ENCODE results near the gene PALD1.

Gene PALD1

DNA sequence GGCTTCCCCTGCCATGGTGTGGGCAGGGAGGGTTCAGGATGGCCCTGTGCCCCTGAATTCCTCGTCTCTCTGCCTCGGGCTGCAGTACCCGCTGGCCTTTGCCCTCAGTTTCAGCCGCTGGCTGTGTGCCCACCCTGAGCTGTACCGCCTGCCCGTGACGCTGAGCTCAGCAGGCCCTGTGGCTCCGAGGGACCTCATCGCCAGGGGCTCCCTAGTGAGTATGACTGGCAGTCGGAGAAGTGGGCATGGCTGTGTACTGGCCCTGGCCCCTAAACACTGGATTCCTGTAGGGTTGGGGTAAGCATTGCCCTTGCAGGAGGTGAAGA lies 59.6 kb downstream of the PALD1 start:
- DNase-seq: no peak

DNA sequence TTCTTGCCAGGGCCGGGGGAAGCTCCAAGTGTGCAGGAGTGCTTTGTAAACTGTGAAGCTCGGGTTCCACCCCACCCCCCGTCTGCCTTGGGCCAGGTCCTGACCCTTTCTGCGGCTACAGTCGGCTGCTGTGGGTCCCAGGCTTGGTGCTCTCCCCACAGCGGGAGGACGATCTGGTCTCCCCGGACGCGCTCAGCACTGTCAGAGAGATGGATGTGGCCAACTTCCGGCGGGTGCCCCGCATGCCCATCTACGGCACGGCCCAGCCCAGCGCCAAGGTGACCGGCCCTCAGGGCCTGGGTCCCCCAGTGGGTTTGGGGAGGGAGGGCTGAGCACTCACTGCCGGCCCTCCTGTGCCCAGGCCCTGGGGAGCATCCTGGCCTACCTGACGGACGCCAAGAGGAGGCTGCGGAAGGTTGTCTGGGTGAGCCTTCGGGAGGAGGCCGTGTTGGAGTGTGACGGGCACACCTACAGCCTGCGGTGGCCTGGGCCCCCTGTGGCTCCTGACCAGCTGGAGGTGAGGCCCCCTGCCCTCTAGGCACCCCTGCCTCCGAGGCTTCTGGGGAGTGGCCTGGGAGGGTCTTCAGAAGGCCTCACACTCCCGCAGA lies 60.3 kb downstream of the PALD1 start:
- DNase-seq: no peak

DNA sequence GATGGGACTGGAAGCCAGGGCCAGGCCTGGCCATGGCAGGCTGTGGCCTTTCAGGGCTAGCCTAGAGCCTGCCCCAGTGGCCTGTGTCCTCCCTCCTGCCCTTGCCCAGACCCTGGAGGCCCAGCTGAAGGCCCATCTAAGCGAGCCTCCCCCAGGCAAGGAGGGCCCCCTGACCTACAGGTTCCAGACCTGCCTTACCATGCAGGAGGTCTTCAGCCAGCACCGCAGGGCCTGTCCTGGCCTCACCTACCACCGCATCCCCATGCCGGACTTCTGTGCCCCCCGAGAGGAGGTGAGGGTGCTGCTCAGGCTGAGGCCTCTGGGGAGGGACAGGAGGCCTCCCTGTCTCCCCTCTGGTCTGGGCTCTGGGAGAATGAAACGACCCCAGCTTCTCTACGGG lies 60.9 kb downstream of the PALD1 start:
- no peak for DNase-seq

DNA sequence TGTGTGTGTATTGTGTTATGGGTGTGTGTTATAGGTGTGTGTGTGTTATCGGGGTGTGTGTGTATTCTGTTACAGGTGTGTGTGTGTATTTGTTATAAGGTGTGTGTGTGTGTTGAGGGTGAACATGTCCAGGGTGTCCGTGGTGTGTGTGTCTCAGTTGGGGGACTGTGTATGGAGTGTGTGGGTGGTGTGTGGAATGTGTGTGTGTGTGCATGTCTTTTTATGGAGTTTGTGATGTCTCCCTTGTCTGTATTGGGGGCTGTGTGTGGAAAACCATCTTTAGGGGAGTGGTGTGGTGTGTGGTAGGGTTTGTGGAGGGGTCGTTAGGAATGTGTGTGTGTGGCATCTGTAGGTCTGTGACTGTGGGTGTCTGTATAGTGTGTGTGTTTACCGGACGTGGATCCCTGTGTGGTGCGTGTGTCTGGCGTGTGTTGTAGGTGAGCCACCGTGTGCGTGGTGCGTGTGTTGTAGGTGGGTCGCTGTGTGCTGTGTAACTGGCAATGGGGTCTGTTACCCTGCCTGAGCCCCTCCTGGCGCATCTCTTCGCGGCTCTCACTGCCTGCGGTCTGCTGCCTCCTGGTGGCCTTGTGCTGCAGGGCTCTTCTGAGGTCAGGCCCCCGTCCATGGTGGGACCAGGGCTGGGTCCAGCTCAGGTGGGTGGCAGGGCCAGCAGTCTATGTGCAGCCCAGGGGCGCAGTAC lies 61.7 kb downstream of the PALD1 start:
- no peak for DNase-seq

DNA sequence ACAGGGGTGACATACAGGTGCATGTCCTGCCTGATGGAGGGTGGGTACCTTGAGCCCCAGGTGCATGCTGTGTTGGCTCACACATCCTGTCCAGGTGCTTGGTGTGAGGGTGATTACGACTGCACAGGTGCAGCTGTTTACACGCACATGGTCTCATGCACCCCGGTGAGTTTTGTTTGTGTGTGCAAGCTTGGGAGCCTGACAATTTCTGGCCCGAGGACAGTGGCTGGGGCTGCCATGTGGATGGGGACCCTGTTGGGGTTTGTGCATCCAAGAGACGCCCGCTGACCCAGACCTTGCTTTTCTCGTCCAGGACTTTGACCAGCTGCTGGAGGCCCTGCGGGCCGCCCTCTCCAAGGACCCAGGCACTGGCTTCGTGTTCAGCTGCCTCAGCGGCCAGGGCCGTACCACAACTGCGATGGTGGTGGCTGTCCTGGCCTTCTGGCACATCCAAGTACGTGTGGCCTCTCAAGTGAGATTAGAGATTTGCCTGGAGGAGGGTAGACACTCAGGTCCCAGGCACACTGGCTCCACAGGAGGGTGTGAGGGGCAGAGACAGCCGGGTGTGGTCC lies 62.3 kb downstream of the PALD1 start:
- DNase-seq: no peak

DNA sequence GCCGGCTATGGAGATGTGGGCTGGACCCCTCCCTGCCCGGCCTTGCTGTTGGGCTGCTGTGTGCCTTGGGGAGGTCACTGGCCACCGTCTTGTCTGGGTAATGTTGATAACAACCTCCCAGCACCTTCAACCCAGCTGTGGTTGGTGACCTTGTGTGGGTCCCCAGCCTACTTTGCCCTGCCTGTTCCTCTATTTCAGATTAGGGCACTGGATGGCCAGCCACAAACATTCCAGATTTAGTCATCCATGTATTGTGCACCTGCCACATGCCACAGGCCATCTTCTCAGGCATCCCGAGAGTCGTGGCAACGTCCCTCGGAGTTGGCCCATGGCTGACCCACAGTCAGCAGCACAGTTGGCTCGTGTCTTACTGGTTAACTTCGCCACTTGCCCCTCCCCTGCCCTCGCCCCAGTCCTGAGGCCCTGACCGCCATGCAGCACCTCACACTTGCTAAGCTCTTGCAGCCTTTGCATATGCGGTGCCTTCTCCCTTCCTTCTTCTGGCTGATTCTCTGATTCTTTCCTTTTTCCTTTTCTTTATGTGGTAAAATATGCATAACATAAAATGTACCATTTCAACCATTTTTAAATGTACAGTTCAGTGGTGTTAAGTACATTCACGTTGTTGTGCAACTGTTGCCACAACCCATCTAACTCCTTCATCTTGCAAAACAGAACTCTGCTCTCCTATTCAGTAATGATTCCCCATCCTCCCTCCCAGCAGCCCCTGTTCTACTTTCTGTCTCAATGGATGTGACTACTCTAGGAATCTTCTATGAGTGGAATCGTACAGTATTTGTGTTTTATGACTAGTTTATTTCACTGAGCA lies 63.4 kb downstream of the PALD1 start:
- DNase-seq: no peak

DNA sequence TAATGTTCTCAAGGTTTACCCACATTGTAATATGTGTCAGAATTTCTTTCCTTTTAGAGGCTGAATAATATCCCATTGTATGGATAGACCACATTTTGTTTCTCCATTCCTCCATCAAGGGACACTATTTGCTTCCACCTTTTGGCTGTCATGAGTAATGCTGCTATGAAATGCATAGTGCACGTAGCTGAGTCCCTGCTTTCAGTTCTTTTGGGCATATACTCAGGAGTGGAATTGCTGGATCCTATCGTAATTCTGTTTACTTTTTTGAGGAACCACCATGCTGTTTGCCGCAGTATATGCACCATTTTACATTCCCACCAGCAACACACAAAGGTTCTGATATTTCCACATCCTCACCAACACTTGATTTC lies 64.0 kb downstream of the PALD1 start:
- no peak for DNase-seq

DNA sequence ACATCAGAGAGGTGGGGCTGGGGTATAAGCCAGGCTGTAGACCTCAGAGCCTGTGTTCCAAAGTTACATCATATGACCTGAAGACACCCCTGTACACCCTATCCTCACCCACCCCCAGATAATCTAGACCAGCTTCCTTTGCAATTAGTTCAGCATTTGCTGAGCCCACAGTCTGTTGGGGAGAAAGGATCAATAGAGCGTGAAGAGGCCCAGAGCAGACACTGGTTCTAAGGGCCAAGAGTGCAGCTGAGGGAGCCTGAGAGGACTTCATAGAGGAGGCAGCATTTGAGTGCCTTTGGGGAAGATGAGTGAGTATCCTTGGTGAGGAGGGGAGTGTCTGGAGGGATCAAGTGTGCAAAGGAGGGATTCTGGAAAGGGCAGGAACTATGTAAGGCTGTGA lies 65.3 kb downstream of the PALD1 start:
- DNase-seq: no peak

DNA sequence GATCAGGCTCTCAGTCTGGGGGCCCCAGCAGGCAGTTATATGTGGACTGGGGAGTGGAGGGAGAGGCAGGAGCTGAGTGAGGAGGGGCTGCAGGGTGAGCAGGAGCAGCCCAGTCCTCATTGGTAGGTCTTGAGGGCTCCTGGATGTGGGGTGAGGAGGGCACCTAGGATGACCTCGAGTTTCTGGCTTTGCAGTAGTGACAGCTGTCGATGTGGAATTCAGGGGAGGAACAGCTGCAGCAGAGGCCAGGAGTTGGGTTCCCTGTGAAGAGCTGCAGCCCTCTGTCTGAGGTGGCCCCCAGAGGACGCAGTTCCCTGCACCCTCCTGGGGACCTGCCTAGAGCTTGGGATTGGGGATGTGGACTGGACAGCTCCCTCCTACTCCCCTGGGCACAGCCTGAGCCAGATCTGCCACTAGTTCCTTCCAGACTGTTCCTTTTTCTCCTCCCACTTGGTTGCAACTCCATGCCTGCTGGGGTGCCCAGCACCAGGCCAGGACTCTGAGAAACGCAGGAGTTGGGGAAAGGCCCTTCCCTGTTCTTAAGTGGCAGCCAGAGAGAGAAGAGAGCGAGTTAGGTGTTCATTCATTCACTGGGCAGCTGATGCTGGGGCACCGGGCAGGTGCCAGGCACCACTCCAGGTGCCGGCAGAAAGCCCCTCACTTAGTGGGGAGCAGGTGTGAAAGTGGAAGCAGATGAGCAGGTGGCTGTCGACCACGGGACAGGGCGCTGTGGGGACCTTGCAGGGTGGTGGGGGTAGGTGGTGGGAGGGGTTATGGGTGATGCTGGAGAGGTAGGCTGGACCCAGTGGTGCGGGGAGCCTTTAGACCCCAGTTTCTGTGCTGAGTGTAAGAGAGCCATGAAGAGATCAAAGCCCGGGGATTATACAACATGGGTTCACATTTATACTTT lies 66.1 kb downstream of the PALD1 start:
- DNase-seq: no peak

DNA sequence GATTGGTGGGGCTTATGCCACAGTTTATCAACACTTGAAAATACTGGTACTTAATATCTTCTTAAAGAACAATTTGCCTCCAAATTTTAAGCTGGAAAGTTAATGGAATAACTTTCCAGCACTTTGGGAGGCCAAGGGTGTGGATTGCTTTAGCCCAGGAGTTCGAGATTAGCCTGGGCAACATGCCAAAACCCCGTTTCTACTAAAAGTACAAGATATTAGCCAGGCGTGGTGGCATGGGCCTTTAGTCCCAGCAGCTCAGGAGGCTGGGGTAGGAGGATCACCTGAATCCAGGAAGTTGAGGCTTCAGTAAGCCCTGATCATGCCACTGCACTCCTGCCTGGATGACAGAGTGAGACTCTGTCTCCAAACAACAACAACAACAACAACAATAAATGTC lies 68.0 kb downstream of the PALD1 start:
- DNase-seq: no peak

DNA sequence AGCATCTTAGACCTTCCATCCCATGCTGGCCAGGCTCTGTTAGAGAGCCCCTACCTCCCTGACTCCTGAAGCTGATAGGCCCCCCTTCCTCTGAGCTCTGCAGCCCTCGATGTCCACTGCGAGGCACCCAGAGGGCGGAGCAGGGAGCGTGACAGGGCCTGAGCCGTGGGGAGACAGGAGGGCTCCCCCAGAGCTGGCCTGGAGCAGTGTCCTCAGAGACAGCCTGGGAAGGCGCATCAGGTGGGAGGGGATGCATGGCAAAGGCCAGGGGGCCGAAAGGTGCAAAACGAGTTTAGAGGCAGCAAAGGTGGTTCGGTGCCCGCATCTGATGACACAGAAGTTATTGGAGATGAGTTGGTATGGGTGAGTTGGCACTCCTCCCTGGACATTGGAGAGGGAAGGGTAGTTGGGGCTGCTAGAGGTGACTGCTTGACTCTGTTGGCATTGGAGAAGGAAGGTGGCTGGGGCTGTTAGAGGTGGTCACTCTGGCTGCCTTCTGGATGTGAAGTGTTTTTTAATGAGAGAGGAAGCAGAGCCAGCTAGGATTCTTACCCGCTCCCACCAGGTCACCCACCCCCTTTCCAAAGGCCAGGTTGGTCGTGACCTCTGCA lies 70.9 kb downstream of the PALD1 start:
- DNase-seq: no peak

DNA sequence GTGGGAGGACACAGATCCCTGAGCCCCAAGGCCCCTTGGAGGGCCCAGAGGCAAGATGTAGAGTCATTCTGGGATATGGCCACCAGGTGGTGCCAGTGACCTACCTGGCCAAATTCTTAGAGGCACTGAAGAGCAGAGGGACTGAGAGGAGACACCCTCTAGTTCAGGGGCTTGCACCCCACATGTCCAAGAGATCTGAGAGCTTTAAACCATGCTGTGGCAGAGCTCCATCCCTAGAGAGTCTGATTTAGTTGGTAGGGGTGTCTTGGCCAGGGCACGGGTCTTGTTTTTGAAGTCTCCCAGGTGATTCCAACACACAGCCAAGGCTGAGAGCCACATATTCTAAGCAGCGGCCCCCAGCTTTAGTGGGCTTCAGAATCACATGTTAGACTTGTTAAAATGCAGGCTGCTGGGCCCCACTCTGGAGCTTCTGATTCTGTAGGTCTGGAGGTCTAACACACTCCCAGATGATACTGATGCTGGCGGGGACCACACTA lies 71.4 kb downstream of the PALD1 start:
- DNase-seq: no peak

DNA sequence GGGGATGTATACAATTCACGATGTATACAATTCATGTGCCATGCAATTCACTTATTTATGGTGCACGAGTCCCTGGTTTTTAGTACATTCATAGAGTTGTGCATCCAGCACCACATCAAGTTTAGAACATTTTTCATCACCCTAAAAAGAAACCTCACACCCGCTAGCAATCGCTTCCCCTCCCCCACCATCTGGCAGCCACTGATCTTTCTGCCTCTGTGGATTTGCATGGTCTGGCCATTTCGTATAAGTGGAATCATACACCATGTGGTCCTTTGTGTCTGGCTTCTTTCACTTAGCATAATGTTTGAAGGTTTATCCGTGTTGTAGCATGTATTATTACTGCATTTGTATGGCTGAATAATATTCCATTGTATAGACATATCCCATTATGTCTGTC lies 71.9 kb downstream of the PALD1 start:
- DNase-seq: no peak

DNA sequence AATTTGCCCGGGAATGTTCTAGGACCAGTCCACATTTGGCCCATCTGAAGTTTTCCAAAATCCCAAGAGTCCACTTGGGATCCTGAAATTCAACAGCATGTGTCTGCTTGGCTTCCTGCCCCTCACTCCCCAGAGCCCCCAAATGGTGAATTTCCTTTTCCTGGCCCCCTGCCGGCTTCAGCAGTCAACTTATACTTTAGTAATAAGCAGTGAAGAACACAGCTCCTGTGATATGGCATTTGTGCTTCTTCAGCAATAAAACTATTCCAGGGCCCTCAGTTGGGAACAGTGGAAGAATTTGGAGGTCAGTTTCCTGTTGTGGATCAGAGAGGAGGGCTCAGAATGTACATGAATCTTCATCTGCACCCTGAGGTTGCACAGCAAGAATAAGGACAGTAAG lies 72.9 kb downstream of the PALD1 start:
- DNase-seq: no peak

DNA sequence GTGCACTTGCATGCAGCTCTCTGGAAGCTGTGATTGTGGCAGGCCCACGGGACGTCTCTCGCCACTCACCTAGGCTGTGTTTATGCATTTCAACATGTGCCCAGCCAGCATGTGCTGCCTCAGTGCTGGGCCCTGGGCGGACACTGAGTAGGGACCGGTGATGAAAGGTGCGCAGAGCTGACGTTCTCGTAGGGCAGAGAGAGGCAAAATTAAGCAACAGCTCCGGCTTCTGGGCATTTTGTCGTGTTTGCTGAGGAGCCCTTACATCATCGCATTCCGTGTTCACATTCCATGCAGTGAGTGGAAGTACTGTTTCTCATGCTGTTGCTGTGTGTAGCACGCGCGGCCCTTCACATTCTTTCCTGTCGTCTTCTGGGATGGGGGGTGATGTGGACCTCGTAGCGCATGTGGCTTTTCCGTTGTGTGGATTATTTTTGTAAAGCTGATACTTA lies 73.4 kb downstream of the PALD1 start:
- DNase-seq: no peak

DNA sequence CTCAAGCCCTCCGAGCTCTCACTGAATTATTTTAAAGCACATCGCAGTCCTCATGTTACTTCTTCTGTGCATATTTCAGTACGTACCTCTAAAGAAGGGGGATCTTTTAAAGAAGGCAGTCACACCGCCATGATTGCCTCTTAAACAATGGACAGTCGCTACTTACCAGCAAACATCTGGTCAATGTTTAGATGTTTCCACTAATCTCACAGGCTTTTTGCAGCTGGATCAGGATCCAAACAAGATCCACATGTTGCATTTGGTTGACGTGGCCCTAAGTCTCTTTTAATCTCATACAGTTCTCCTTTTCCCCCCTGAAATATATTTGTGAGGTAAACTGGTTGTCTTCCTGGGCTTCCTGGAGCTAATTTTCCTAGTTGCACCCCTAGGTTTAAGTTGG lies 74.0 kb downstream of the PALD1 start:
- no peak for DNase-seq

DNA sequence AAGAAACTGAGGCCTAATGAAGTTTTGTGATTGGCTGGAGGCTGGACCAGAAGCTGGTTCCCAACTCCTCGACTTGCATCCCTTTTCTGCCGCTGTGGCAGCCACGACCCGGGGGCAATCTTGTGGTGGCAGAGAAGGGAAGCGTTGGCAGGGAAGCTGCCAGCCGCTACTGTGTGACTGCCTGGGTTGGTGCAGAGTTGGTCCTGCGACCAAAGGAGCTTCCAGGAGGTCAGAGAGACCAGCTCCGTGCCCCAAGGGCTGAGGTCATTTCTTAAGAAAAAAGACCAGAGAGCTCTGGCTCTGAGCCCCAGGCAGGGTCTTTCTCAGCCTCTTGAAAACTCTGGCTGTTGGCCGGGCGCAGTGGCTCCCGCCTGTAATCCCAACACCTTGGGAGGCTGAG lies 76.8 kb downstream of the PALD1 start:
- no peak for DNase-seq

DNA sequence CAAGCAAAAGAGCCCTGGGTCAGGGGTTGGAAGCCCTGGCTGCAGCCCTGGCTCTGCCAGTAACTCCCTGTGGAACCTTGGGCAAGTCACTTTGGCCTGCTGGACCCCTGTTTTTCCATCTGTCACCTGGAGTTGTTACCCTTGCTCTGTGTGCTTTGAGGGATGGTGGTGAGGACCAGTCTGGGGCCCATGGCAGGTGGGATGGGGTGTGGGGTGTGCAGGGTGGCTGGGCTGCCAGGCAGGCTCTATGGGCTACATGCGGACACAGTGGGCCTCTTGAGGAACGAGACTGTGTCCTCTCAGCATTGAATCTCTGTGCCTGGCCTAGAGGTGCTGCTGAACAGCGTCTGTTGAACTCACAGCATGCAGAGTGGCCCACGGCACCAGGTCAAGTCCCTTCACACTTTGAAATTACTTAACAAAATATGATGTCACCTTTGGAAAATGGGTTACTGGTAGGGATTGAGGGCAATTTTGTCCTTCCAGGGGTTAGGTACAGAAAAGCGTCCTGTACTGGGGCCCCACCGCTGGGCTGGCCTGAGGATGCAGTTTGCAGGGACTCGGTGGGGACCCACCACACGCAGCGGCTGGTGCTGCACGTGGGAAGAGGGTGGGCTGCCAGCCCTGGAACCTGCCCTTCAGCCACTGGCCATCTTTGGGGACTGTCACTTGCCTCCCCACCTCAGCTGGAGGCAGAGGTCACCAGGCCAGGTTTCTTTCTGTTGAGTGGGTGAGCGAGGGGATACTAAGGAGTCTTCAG lies 78.7 kb downstream of the PALD1 start:
- no peak for DNase-seq

DNA sequence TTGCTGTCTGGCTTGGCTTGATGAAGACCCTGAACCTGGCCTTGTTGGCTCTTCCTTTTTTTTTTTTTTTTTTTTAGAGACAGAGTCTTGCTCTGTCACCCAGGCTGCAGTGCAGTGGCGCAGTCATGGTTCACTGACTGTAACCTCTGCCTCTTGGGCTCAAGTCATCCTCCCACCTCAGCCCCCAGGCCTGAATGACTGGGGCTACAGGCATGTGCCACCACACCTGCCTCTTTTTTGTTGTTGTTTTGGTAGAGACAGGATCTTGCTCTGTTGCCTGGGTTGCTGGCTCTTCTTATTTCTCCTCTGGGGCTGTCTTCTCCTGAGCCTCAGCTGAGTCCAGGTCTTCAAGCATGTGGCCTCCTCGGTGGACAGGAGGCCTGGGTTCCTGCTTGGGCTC lies 79.3 kb downstream of the PALD1 start:
- no peak for DNase-seq

DNA sequence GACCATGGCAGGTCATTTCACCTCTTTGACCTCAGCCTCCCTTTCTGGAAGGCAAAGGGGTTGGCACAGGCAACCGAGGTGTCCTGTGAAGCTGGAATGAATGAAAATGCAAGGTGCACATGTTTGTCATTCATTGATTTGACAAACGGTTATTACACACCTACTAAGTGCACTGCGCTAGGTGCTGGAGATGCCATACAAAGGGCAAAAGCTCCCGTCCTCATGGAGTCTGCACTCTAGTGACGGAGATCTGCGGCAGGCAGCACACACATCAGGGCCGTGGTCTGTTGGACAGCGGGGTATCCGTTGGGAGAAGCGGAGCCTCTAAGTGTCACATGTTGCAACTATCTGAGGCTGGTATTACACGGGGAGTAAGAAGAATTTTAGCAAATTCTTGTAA lies 79.7 kb downstream of the PALD1 start:
- no peak for DNase-seq
